Left ventricle myocardium inferior (tissue), 1 donor: Measurements from ENCODE around the gene ARHGAP19. TPM values are rescaled to one million over a fixed set of nuclear protein-coding genes. Genes with fewer than 3 reads are reported as not detected.

ENCODE experiments used
- DNase-seq: peaks from one replicate; pipeline ENCODE4 v3.0.0-alpha.2; 2020
- H3K27ac ChIP-seq: fragments of 200-600 bp; replicated peaks from 2 replicates; pipeline ENCODE4 v1.8.0; 2021
- H3K27me3 ChIP-seq: fragments of 200-600 bp; 2 replicates; pipeline ENCODE4 v1.8.0; 2021; ENCODE audit warnings: low read depth
- H3K36me3 ChIP-seq: fragments of 200-600 bp; 2 replicates; pipeline ENCODE4 v1.8.0; 2021
- H3K4me1 ChIP-seq: fragments of 200-600 bp; 2 replicates; pipeline ENCODE4 v1.8.0; 2021
- H3K4me3 ChIP-seq: fragments of 200-600 bp; 2 replicates; pipeline ENCODE4 v1.8.0; 2021; ENCODE audit warnings: mild to moderate bottlenecking, moderate library complexity
- H3K9me3 ChIP-seq: fragments of 200-600 bp; replicated peaks from 2 replicates; pipeline ENCODE4 v1.8.0; 2021
- intact Hi-C: fragments of 100-400 bp; cut with micrococcal nuclease; formaldehyde crosslinking; loops from one replicate; pipeline ENCODE4 v1.11.0; 2022
- total RNA-seq: library from RNA; stranded (reverse); fragmentation: NEBNext Ultra II Directional; extraction: Animal tissue kit (Norgen Biotek cat#: 25700); gene quantifications from one replicate; pipeline ENCODE4 v1.2.1, GENCODE V29; 2021
- TF ChIP-seq, protein P1 (sequence below): fragments of 200-600 bp; IDR thresholded peaks from 2 replicates; pipeline ENCODE4 v1.8.0; 2021; ENCODE audit warnings: antibody characterized with exemption, mild to moderate bottlenecking, borderline replicate concordance
- donor health status: DM: no; HTN: yes; CAD: no; lungs with severe emphysema.

Gene ARHGAP19
- total RNA-seq, 1 donor from 2014 or later = 4.2 TPM

DNA sequence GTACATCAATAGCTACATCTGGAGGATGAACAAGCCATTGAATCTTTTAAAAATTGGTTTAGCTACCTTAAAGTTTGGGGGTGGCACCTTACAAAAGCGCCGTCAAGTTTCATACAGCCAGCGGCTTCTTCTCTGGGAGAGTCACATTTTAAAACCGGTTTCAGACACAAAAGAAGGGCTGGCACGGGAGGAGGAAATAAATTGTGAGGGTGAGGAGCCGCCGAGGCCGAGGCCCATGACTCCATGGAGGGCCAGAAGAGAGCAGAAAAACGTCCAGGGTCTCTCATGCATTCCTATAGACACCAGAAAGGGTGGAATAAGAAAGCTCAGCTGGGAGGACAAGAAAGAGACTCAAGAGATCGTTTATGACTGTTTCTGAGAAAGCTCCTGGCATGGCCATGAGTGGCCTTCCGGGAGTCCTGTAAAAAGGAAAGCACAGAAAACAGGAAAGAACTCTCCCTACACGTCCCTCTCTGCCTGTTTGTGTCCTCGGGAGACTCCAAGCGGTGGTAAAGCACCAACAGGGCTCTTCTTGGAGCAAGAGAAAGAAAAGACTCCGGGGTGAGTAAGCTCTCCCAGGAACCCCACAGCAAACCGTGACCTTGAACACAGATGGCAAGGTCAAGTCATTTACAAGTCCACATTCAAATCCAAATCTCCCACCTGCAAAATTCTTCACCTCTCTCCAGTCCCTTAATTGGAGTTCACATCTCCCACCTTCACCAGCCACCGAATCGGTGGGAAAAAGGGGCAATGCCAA is 40.3 kb upstream of the ARHGAP19 start:
- peak overlapping the region; percentile 88 for H3K4me3 ChIP-seq
- TF ChIP-seq, protein P1, sequence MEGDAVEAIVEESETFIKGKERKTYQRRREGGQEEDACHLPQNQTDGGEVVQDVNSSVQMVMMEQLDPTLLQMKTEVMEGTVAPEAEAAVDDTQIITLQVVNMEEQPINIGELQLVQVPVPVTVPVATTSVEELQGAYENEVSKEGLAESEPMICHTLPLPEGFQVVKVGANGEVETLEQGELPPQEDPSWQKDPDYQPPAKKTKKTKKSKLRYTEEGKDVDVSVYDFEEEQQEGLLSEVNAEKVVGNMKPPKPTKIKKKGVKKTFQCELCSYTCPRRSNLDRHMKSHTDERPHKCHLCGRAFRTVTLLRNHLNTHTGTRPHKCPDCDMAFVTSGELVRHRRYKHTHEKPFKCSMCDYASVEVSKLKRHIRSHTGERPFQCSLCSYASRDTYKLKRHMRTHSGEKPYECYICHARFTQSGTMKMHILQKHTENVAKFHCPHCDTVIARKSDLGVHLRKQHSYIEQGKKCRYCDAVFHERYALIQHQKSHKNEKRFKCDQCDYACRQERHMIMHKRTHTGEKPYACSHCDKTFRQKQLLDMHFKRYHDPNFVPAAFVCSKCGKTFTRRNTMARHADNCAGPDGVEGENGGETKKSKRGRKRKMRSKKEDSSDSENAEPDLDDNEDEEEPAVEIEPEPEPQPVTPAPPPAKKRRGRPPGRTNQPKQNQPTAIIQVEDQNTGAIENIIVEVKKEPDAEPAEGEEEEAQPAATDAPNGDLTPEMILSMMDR = peak; percentile 41
- peaks cover 9% of the 10 kb centered on the region for H3K36me3 ChIP-seq
- intact Hi-C loops = loop anchor here (5.0 kb wide), 1 partner anchor 55 kb away; no protein-coding TSS in a partner anchor
- H3K27me3 ChIP-seq = no peaks in the 10 kb centered on the region
- DNase-seq = no peak
- peak overlapping the region; percentile 97 for H3K27ac ChIP-seq
- no peaks in the 10 kb centered on the region for H3K9me3 ChIP-seq
- peaks cover 94% of the 10 kb centered on the region for H3K4me1 ChIP-seq

DNA sequence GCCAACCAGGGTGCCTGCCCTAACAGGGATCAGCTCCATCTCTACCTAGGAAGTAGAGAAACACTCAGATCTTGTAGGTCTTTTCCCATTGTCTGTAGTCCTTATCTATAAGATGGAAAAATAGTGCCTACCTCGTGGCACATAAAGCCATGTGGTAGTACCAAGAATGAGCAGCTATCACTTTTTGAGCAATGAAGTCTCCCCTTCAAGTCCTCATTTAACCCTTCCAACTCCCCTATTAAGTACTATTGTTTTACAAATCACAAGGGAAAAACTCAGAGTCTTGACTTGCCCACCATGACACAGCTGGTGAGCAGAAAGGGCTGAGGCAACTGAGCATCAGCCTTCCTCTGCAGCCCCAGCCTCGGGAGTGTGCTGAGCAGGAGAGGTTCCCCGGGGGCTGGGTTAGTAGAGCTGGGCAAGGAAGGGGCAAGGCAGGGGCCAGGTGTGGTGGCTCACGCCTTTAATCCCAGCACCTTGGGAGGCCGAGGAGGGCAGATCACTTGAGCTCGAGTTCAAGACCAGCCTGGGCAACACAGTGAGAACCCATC is 38.8 kb upstream of the ARHGAP19 start:
- H3K4me1 ChIP-seq = peaks cover 82% of the 10 kb centered on the region
- H3K27ac ChIP-seq = peak overlapping the region; percentile 97
- intact Hi-C loops = loop anchor here (5.0 kb wide), 1 partner anchor 54 kb away; no protein-coding TSS in a partner anchor
- H3K27me3 ChIP-seq = no peaks in the 10 kb centered on the region
- TF ChIP-seq, protein P1 = no peak
- peaks cover 9% of the 10 kb centered on the region for H3K36me3 ChIP-seq
- H3K4me3 ChIP-seq = peak overlapping the region; percentile 88
- DNase-seq = no peak
- H3K9me3 ChIP-seq = no peaks in the 10 kb centered on the region

DNA sequence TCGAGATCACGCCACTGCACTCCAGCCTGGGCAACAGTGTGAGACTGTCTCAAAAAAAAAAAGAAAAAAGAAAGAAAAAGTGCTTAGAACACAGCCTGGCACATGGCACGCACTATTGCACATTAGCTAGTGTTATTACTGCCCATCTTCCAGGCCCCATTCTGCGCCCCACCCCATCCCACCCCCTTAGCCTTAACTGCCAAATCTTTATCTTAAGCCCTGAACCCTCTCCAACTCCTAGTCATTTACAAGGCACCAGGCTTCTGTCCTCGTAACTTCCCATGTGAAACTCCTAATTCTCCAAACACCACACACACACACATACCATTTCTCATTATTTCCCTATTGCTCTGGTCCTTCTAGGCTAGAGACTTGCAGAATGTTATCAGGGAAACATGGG is 37.3 kb upstream of the ARHGAP19 start:
- H3K27me3 ChIP-seq = no peaks in the 10 kb centered on the region

DNA sequence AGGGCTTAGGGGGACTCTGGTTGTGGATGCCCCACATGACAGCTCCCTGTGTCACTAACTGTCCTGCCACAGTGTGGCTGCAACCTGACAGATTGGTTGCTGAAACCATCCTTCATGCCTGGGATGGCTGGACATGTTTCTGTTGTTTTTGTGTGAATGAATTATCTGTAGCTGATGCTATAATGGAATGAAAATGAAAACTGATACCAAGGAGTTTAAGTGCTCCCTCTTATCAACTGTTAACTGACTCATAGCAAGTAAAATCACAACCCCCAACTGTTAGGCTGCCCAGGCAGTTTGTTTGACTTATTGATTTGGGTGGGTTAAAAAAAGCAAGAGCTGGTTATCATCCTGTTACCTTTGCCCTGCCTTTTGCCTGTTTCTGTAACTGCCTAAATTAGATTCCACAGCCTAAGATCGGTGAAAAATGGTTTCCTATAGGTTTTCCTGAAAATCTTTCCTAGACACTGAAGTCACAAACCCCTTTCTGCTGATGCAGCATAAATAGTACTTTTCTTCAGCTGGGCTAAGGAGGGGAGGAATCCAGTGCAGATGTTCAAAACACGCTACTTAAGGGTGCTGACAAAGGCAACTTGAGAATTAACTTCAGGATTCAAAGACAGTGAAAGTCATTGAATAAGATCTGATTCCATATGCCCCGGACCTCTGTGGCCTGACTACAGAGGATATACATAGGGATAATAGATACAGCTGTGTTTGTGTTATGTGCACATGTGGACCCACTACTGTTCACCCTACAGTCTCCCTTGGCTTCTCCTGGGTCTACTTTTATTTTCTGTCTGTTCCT is 36.4 kb upstream of the ARHGAP19 start:
- Histone ChIP-seq H3K9me3 (no peaks in the 10 kb centered on the region), H3K4me1 (peaks cover 63% of the 10 kb centered on the region), H3K36me3 (peaks cover 9% of the 10 kb centered on the region), H3K4me3 (no peak overlapping the region), H3K27ac (no peak overlapping the region), H3K27me3 (no peaks in the 10 kb centered on the region)
- TF ChIP-seq, protein P1 = no peak
- intact Hi-C loops = no loop called here
- no peak for DNase-seq

More for the DNA sequence above, 37.3 kb upstream of the ARHGAP19 start:
- Histone ChIP-seq H3K4me1 (peaks cover 69% of the 10 kb centered on the region), H3K4me3 (no peak overlapping the region), H3K9me3 (no peaks in the 10 kb centered on the region), H3K27ac (no peak overlapping the region), H3K36me3 (peaks cover 9% of the 10 kb centered on the region)
- TF ChIP-seq, protein P1 = no peak
- intact Hi-C loops = loop anchor here (5.0 kb wide), 1 partner anchor 52 kb away; no protein-coding TSS in a partner anchor
- DNase-seq = no peak
